ENCODE data around the gene SLC16A2.
"Not testable (repeated sequence)": the region's sequence is repeated elsewhere in the genome, so short reads cannot be mapped to it uniquely, and the experiment has no call there.

The SLC16A2 gene

GRCh38 chrX:74510401-74510800, 89.1 kb downstream of the SLC16A2 start:
- no peak for DNase-seq

DNA sequence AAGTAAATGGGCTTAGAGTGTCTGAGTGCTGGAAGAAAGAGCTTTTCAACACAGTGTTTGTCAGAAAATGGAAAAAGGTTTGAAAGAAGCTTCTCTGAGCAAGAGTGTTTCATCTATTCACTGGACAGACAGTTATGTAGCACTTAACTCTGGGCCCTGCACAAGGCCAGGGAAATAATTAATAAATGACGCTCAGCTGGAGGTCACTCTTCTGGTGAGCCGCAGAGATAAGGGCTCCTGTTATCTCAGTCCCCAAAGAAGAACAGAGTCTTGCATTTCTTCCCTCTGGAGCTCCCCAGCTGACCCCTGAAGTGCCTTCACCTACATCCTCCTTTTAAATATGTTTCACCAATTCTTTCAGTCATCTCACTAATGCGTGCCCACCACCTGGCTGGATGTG, 90.4 kb downstream of the SLC16A2 start:
- DNase-seq = no peak

DNA sequence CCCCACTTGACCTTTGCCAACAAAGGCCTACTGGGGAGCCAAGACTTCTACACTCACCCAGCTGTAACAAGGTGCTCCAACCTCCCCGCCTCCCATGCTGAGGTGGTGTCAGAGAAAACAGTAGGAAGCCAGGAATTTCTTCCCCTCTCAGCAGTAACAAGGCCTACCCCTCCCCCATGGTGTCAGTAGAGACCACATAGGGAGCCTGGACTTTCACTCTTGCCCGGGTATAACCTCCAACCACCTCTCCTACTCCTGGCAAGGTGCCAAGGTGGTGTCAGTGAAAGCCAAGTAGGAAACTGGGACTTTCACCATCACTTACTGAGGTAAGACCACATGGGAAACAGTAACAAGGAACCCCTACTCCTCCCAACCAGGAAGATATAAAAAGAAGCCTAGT, 93.1 kb downstream of the SLC16A2 start:
- DNase-seq = no peak

DNA sequence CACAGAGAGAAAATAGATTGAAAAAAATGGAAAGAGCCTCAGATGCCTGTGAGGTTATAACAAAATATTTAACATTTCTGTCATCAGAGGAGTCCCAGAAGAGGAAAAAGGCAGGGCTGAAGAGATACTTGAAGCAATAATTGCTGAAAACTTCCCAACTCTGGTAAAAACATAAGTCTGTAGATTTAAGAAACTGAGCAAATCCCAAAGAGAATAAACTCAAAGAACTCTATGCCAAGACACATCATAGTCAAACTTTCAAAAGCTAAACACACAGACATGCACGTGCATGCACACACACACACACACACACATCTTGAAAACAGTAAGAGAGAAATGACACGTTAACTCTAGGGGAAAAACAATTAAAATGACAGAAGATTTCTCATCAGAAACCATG, 94.1 kb downstream of the SLC16A2 start:
- DNase-seq = no peak

DNA sequence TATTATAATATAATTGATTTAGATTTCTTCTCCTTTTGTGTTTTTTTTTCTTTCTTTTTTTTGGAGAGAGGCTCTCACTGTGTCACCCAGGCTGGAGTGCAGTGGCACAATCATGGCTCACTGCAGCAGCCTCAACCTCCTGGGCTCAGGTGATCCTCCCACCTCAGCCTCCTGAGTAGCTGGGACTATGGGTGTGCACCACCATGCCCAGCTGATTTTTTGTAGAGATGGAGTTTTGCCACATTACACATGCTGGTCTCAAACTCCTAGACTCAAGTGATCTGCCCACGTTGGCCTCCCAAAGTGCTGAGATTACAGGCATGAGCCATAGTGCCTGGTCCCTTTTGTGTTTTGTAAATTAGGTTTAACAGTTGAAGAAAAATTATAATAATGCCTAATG, 94.7 kb downstream of the SLC16A2 start:
- not testable (repeated sequence) for DNase-seq

DNA sequence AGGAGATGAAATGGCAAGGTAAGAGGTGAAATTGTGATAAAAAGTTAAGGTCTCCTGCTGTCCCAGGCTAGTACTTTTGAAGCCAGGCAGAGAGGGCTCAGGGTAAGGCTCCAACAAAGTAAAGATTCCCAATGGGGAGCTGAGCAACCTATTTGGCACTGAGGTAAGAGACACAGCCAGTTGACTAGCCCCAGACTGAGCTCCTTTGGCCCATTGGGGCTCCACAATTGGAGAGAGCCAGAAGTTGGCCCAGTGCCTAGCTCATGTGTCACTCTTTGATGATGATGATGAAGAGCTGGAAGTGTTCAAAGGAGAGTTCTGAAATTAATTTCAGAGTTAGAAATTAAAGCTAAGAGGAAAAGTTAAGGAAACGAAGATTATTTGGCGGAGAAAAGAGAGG, 98.6 kb downstream of the SLC16A2 start:
- no peak for DNase-seq

GRCh38 chrX:74520291-74520690, 99.0 kb downstream of the SLC16A2 start:
- DNase-seq = no peak

- DNase-seq = no peak
These were observed 99.6 kb downstream of the SLC16A2 start for GRCh38 chrX:74520896-74521295.

DNA sequence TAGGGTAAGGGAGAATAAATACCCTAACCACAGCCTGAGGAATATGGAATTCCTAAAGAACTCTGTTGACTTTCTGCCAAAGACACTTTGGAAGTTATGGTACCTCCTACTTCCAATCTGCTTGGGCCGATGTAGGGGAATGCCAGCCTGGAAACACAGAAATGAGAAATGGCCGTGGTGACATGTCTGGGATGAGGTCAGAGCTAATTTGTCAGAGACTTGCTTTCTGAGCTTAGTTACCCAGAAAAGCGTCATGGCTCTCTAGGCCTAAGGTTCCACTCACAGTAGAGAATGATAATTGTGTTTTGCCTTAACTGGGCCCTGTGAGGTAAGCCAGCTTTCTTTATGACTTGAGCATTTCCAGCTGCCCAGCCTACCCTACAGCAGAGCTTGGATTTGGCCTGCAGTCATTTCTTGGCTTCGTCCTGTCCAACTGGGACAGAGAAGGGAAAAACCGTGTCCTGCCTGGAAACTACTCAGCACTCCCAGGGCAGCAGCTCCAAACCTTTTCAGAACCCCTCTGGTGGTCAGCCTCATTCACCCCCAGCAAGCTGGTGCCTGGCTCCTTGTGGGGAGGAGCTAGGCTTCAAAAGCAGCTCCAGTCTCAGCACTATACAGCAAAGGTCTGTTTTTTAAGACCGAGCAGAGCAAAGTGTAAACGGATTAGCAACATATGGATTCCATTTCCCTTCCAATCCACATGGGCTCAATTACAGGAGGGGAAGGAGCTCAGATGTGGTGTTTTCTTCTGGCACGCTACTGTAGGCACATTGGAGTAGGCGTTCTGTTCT, 100.9 kb downstream of the SLC16A2 start:
- DNase-seq = no peak

DNA sequence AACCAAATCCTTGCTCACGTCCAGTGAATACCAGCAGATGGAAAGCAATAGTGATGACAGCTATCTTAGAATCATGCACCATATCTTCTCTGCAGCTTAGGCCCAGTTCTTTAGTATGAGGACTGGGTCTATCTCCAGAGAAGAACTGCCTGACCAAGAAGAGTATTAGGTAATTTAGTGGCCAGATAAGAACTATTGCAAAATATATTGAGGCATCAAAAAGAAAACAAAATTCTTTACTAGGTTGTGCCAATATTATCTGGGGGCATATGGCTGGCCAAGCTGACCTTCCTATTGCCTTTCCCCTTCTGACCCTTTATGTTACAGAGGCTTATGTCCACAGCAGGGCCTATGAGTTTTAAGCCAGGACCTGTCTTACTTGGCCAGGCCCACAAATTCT, 101.9 kb downstream of the SLC16A2 start:
- no peak for DNase-seq

- no peak for DNase-seq
These were observed 102.8 kb downstream of the SLC16A2 start for GRCh38 chrX:74523870-74524735.

- no peak for DNase-seq
These were observed 103.8 kb downstream of the SLC16A2 start for GRCh38 chrX:74525116-74525515.

GRCh38 chrX:74526764-74527163, 105.5 kb downstream of the SLC16A2 start:
- DNase-seq = no peak

DNA sequence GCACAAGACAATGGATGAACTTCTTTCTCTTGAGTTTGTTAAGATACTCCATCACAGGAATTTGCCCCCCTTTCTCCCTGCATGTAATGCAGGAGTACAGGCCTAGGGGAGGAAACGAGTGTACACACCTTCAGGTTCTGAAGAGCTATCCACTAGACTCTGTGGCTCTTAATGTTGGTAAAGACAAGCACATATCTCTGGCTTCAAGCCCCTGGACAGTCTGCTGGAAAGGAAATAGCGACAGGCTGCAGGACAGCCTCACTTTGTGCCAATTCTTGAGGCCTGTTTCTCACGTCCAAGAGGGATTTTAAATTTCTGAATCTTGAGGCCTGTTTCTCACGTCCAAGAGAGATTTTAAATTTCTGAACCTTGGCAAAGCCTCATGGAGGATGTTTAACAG, 106.1 kb downstream of the SLC16A2 start:
- DNase-seq = no peak

- DNase-seq = no peak
These were observed 108.0 kb downstream of the SLC16A2 start for GRCh38 chrX:74529311-74529710.

DNA sequence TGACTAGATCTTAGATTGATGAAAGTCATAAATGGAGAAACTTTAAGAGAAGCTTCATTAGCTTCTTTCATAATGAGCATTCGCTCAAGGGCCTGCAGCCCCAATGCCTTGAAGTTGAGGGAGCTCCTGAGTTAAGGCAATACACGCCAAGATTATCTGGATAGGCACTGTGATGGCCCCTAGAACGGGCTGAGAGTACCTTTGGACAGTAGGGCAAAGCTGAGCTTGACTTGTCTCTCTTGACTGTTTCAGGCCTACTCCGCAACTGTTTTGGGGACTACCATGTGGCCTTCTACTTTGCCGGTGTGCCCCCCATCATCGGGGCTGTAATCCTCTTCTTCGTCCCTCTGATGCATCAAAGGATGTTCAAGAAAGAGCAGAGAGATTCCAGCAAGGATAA, 109.8 kb downstream of the SLC16A2 start:
- no peak for DNase-seq

GRCh38 chrX:74534569-74535038, 113.3 kb downstream of the SLC16A2 start:
- DNase-seq = no peak

DNA sequence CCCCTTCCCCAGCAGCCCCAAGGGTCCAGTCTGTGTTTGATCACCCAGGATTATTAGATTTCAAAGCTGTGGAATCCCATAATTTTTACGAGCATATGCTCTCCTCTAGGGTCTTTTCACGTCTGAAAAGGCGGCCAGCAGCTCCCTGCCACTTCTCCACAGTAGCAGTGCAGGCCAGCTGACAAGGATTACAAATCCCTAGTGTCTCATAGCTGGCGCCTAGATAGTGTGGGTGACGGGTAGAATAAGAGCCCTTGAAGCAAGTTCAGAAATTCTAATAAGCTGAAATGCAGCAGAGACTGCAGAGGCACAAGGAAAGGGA, 113.8 kb downstream of the SLC16A2 start:
- DNase-seq = no peak

GRCh38 chrX:74535408-74536151, 114.3 kb downstream of the SLC16A2 start:
- no peak for DNase-seq

DNA sequence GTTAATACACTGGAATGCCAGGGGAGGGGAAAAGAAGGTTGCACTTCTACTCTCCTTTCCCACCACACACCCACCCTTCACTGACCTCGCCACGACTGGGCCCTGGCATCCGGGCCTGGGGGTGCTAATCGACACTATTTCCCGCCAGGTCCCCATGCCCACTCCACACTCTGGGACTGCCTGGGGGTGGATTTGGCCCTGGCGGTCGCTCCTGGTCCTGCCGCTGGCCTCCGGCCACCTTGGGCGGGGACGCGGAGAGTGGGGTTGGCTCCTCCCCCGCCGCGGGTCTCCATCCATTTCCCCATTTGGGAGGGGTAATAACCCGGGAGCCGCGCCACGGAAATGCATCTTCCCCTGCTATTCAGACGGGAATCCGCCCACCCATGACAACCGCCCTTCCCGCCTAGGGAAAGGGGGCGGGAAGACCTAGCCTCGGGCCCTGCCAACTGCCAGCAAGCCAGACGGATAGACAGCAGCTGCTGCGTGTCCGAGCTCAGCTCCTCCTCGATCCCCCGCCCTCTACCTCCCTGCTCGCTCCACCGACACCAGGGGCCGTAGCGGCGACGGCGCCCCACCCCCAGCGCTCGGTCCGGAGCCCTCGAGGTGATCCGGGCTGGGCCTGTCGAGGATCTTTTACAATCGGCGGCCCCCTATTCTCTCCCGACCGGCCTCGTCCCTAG, 115.0 kb downstream of the SLC16A2 start:
- DNase-seq = no peak

DNA sequence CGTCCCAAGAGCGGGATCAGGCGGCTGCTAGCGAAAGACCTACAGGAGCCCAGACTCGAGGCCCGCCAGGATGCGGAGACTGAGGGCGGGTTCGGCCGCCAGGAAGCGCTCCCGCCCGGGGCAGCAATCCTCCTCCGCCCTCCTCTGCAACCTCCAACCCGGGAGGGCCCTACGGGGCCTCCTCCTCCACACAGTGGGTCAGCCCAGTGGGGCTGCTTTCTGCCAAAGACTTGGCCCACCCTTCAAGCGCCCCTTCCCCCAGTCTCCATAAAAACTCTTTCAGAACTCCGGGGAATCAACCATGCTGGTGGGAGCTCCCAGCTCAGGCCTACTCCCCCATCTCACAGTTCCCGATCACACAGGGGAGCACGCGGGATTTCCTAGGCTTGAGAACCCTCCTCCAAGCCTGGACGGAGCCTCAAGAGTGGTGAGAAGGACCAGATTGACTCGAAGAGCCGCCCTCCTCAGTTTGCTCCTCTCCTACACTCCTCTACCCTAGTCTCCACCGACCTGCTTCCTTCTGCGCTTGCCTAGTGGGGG, 115.6 kb downstream of the SLC16A2 start:
- no peak for DNase-seq

- no peak for DNase-seq
These were observed 119.4 kb downstream of the SLC16A2 start for GRCh38 chrX:74540635-74541249.

All from CD4-positive, alpha-beta T cell treated with Interleukin-15 for 1 hour (primary cell).